HepG2 (cell line): ENCODE data around the gene DSC2. TPM values are rescaled to one million over a fixed set of nuclear protein-coding genes. Genes with fewer than 3 reads are reported as not detected.

Experiments used
- AKNA ChIP-seq: sonication (generic); formaldehyde crosslinking; IDR thresholded peaks from 2 replicates; pipeline ENCODE4 v1.4.0; 2020; ENCODE audit warnings: missing genetic modification reagents, borderline replicate concordance
- BCLAF1 ChIP-seq: fragments of 450-650 bp; IDR thresholded peaks from 2 replicates; pipeline ENCODE4 v1.6.1; 2017; ENCODE audit warnings: mild to moderate bottlenecking
- KAT8 ChIP-seq: IDR thresholded peaks from 2 replicates; pipeline ENCODE4 v1.6.1; 2016; ENCODE audit warnings: missing genetic modification reagents, missing compliant biosample characterization
- MED13 ChIP-seq: sonication (generic); formaldehyde crosslinking; IDR thresholded peaks from 2 replicates; pipeline ENCODE4 v1.5.0; 2020; ENCODE audit warnings: missing genetic modification reagents
- MTA1 ChIP-seq: sonication (generic); formaldehyde crosslinking; IDR thresholded peaks from 2 replicates; pipeline ENCODE4 v1.4.0; 2020; ENCODE audit warnings: missing genetic modification reagents, mild to moderate bottlenecking, borderline replicate concordance
- NFE2 ChIP-seq: sonication (generic); formaldehyde crosslinking; IDR thresholded peaks from 2 replicates; pipeline ENCODE4 v1.4.0; 2020; ENCODE audit warnings: missing genetic modification reagents
- RFX3 ChIP-seq: IDR thresholded peaks from 2 replicates; pipeline ENCODE4 v1.6.1; 2016; ENCODE audit warnings: missing biosample characterization, missing genetic modification reagents
- SP2 ChIP-seq: sonication (generic); formaldehyde crosslinking; IDR thresholded peaks from 2 replicates; pipeline ENCODE4 v1.5.1; 2020; ENCODE audit warnings: mild to moderate bottlenecking, missing genetic modification reagents
- YEATS2 ChIP-seq: sonication (generic); formaldehyde crosslinking; IDR thresholded peaks from 2 replicates; pipeline ENCODE4 v1.4.0; 2020; ENCODE audit warnings: missing genetic modification reagents, borderline replicate concordance
- ZFP37 ChIP-seq: sonication (generic); formaldehyde crosslinking; IDR thresholded peaks from 2 replicates; pipeline ENCODE4 v1.4.0; 2020; ENCODE audit warnings: missing genetic modification reagents, borderline replicate concordance
- ZFP91 ChIP-seq: sonication (generic); formaldehyde crosslinking; IDR thresholded peaks from 2 replicates; pipeline ENCODE4 v1.9.0; 2022; ENCODE audit warnings: missing genetic modification reagents, mild to moderate bottlenecking, borderline replicate concordance
- ZFYVE20 ChIP-seq: sonication (generic); formaldehyde crosslinking; IDR thresholded peaks from 2 replicates; pipeline ENCODE4 v1.8.0; 2023; ENCODE audit warnings: low read depth, mild to moderate bottlenecking, moderate library complexity, missing genetic modification reagents, borderline replicate concordance
- ZNF431 ChIP-seq: sonication (generic); formaldehyde crosslinking; IDR thresholded peaks from 2 replicates; pipeline ENCODE4 v1.9.0; 2022; ENCODE audit warnings: missing genetic modification reagents, low read depth, mild to moderate bottlenecking, borderline replicate concordance
- ZNF543 ChIP-seq: sonication (generic); formaldehyde crosslinking; IDR thresholded peaks from 2 replicates; pipeline ENCODE4 v1.4.0; 2020; ENCODE audit warnings: mild to moderate bottlenecking, missing genetic modification reagents
- ZNF569 ChIP-seq: sonication (generic); formaldehyde crosslinking; IDR thresholded peaks from 2 replicates; pipeline ENCODE4 v1.5.0; 2020; ENCODE audit warnings: mild to moderate bottlenecking, missing genetic modification reagents, moderate library complexity, borderline replicate concordance
- ZNF619 ChIP-seq: sonication (generic); formaldehyde crosslinking; IDR thresholded peaks from 2 replicates; pipeline ENCODE4 v1.4.0; 2020; ENCODE audit warnings: mild to moderate bottlenecking, missing genetic modification reagents
- ZNF652 ChIP-seq: IDR thresholded peaks from 2 replicates; pipeline ENCODE4 v1.6.1; 2016; ENCODE audit warnings: low read depth, borderline replicate concordance
- ZNF780A ChIP-seq: sonication (generic); formaldehyde crosslinking; IDR thresholded peaks from 2 replicates; pipeline ENCODE4 v1.8.0; 2022; ENCODE audit warnings: mild to moderate bottlenecking, missing genetic modification reagents, moderate library complexity
- ZNF784 ChIP-seq: sonication (generic); formaldehyde crosslinking; IDR thresholded peaks from 2 replicates; pipeline ENCODE4 v1.5.1; 2020; ENCODE audit warnings: missing genetic modification reagents, mild to moderate bottlenecking, borderline replicate concordance
- polyA plus RNA-seq, 8 experiments: library from polyadenylated mRNA; depleted of rRNA in 3 of 8; stranded (reverse) in 7 of 8; unstranded in 1 of 8; fragments of >200 nt; fragmentation: Illumina TruSeq in 4 of 8; extraction: Trizol in 4 of 8; gene quantifications; 2 replicates each; pipeline versions ENCODE4 v1.2.1 to v1.2.3, GENCODE V29; 2011 to 2016; ENCODE audit warnings: low read depth in 4 of 8, missing spikeins in 1 of 8, mixed read lengths in 1 of 8; ENCODE audit not compliant: insufficient read depth in 1 of 8
- total RNA-seq, 5 experiments: library from RNA; depleted of rRNA; stranded (reverse); fragments of >200 nt; fragmentation: Illumina TruSeq; extraction: Trizol; gene quantifications; 2 replicates each; pipeline ENCODE4 v1.2.3, GENCODE V29; 2016; ENCODE audit warnings: low read depth in 1 of 5

Gene DSC2
- total and polyA plus RNA-seq, 2 of the 13 experiments (the other 11 are each of a cell fraction or from before 2014, with no cell fraction given) = 7.2 to 24.9 TPM

GRCh38 chr18:31101183-31102024, 817 bp downstream of the DSC2 start (continued):
- no peak for TF ChIP-seq AKNA (CRISPR knock-in tag)
- no peak for TF ChIP-seq ZNF619 (CRISPR knock-in tag)
- TF ChIP-seq ZFYVE20 (CRISPR knock-in tag) = no peak
- 0 out of 2 replicates have a peak, but pooled peaks have one; percentile 18 for TF ChIP-seq ZNF543 (CRISPR knock-in tag)
- TF ChIP-seq ZNF652 (CRISPR knock-in tag) = no peak
- TF ChIP-seq ZNF569 (CRISPR knock-in tag) = no peak
- TF ChIP-seq ZNF784 (CRISPR knock-in tag) = no peak
- no peak for TF ChIP-seq SP2 (CRISPR knock-in tag)
- no peak for TF ChIP-seq RFX3
- no peak for TF ChIP-seq YEATS2
- TF ChIP-seq KAT8 (CRISPR knock-in tag) = no peak
- TF ChIP-seq ZFP37 (CRISPR knock-in tag) = no peak
- no peak for TF ChIP-seq BCLAF1
- no peak for TF ChIP-seq MTA1 (CRISPR knock-in tag)
- no peak for TF ChIP-seq ZFP91 (CRISPR knock-in tag)
- no peak for TF ChIP-seq ZNF431 (CRISPR knock-in tag)
- peak; percentile 15; the same call in 1 of the 2 replicates for TF ChIP-seq ZNF780A
- TF ChIP-seq MED13 (CRISPR knock-in tag) = no peak
- no peak for TF ChIP-seq NFE2 (CRISPR knock-in tag)
